LoVo (cell line): ENCODE measurements around the gene CPS1.
A peak's percentile ranks its signal among the peaks of the same experiment; 100 is the strongest.

Experiments used
- DNase-seq: peaks from one replicate; pipeline ENCODE4 v3.0.0-alpha.2; 2016; ENCODE audit warnings: low spot score

CPS1 gene

GRCh38 chr2:210546424-210547208 lies 9.8 kb upstream of the CPS1 start:
- DNase-seq, result no peak

- no peak for DNase-seq
Measured at GRCh38 chr2:210548031-210548430, 8.4 kb upstream of the CPS1 start.

GRCh38 chr2:210548878-210549384 lies 7.5 kb upstream of the CPS1 start:
- DNase-seq, result no peak

GRCh38 chr2:210551001-210551400 lies 5.4 kb upstream of the CPS1 start:
- no peak for DNase-seq

- no peak for DNase-seq
Measured at GRCh38 chr2:210553373-210553772, 3.0 kb upstream of the CPS1 start.

GRCh38 chr2:210555555-210555954 lies 844 bp upstream of the CPS1 start:
- DNase-seq, result no peak

GRCh38 chr2:210557721-210558120 lies 1.3 kb downstream of the CPS1 start:
- no peak for DNase-seq

GRCh38 chr2:210558708-210559107 lies 2.3 kb downstream of the CPS1 start:
- no peak for DNase-seq

- DNase-seq, result no peak
Measured at GRCh38 chr2:210559182-210559581, 2.8 kb downstream of the CPS1 start.

- DNase-seq, result no peak
Measured at GRCh38 chr2:210561475-210561874, 5.1 kb downstream of the CPS1 start.

- DNase-seq, result no peak
Measured at GRCh38 chr2:210562091-210562490, 5.7 kb downstream of the CPS1 start.

GRCh38 chr2:210562502-210563080 lies 6.2 kb downstream of the CPS1 start:
- DNase-seq, result no peak

GRCh38 chr2:210567279-210567678 lies 10.9 kb downstream of the CPS1 start:
- no peak for DNase-seq

- DNase-seq, result no peak
Measured at GRCh38 chr2:210568108-210568507, 11.7 kb downstream of the CPS1 start.

GRCh38 chr2:210577263-210578071 lies 21.1 kb downstream of the CPS1 start:
- peak; percentile 44 for DNase-seq

GRCh38 chr2:210584834-210585233 lies 28.4 kb downstream of the CPS1 start:
- DNase-seq, result peak; percentile 3

- no peak for DNase-seq
Measured at GRCh38 chr2:210586381-210586780, 30.0 kb downstream of the CPS1 start.

GRCh38 chr2:210591663-210592062 lies 35.3 kb downstream of the CPS1 start:
- DNase-seq, result no peak

- no peak for DNase-seq
Measured at GRCh38 chr2:210592726-210593125, 36.3 kb downstream of the CPS1 start.

GRCh38 chr2:210593166-210593565 lies 36.8 kb downstream of the CPS1 start:
- DNase-seq, result no peak

- DNase-seq, result no peak
Measured at GRCh38 chr2:210598219-210598618, 41.8 kb downstream of the CPS1 start.

GRCh38 chr2:210599476-210599875 lies 43.1 kb downstream of the CPS1 start:
- DNase-seq, result no peak

GRCh38 chr2:210604666-210605065 lies 48.3 kb downstream of the CPS1 start:
- DNase-seq, result no peak
